B cell (primary cell): ENCODE data around the gene HIPK4. TPM values are rescaled to one million over a fixed set of nuclear protein-coding genes. Genes with fewer than 3 reads are reported as not detected.

Experiments used
- ATAC-seq: fragments of 200-7000 bp; cut with Tn5 transposase; one replicate; pipeline ENCODE4 v1.10.0; 2021; ENCODE audit warnings: low read depth, mild to moderate bottlenecking, moderate number of reproducible peaks, moderate library complexity
- CTCF ChIA-PET: fragments of 350-600 bp; sonication (Branson Sonifier 250); formaldehyde crosslinking; loops from one replicate; lab custom pipeline; 2021; ENCODE audit warnings: antibody characterized with exemption, inconsistent platforms; lab: Charles Lee
- POLR2A ChIA-PET: fragments of 350-600 bp; sonication (Branson Sonifier 250); formaldehyde crosslinking; loops from one replicate; lab custom pipeline; 2021; ENCODE audit warnings: antibody characterized with exemption; lab: Charles Lee
- DNase-seq: peaks from one replicate; pipeline ENCODE4 v3.0.0; 2013
- H2AFZ ChIP-seq: 2 replicates; pipeline ENCODE4 v1.6.1; 2012; ENCODE audit warnings: mild to moderate bottlenecking, low read depth, low read length; ENCODE audit not compliant: insufficient read depth, poor library complexity, severe bottlenecking
- H3K27ac ChIP-seq, 2 donors: 1 replicate in 1 of 2; 2 replicates in 1 of 2; pipeline ENCODE4 v1.5.1; 2012 to 2013; ENCODE audit warnings: low read length in 2 of 2, mild to moderate bottlenecking in 2 of 2, moderate library complexity in 1 of 2
- H3K27me3 ChIP-seq, 4 experiments: fragments of 200-600 bp in 1 of 4; sonication (generic) in 1 of 4; replicated peaks in 1 of 4; 1 replicate in 2 of 4; 2 replicates in 2 of 4; pipeline versions ENCODE4 v1.6.1 to v1.7.0; 2013 to 2016; ENCODE audit warnings: low read length in 3 of 4, mild to moderate bottlenecking in 2 of 4, mixed read lengths in 1 of 4, moderate library complexity in 1 of 4; ENCODE audit not compliant: insufficient read depth in 4 of 4, control insufficient read depth in 3 of 4; ENCODE audit errors: control extremely low read depth in 1 of 4
- H3K36me3 ChIP-seq, 2 experiments: replicated peaks in 1 of 2; 1 replicate in 1 of 2; 2 replicates in 1 of 2; pipeline versions ENCODE4 v1.6.1 to v1.7.1; 2013; ENCODE audit warnings: low read length in 1 of 2; ENCODE audit not compliant: insufficient read depth in 2 of 2, control insufficient read depth in 1 of 2; ENCODE audit errors: control extremely low read depth in 1 of 2, extremely low read depth in 1 of 2
- H3K4me1 ChIP-seq, 2 donors: fragments of 200-600 bp in 1 of 2; sonication (generic) in 1 of 2; 1 replicate in 1 of 2; 2 replicates in 1 of 2; pipeline versions ENCODE4 v1.5.1 to v1.6.1; 2013 to 2017; ENCODE audit warnings: low read length in 2 of 2; ENCODE audit not compliant: control insufficient read depth in 2 of 2, insufficient read depth in 2 of 2
- H3K4me2 ChIP-seq: replicated peaks from 2 replicates; pipeline ENCODE3; 2012; ENCODE audit warnings: mild to moderate bottlenecking, low read depth, low read length; ENCODE audit not compliant: poor library complexity, severe bottlenecking
- H3K4me3 ChIP-seq, 5 experiments: fragments of 200-600 bp in 1 of 5; sonication (generic) in 1 of 5; 1 replicate in 3 of 5; 2 replicates in 2 of 5; pipeline versions ENCODE4 v1.5.1 to v1.7.0; 2011 to 2016; ENCODE audit warnings: low read length in 4 of 5, mild to moderate bottlenecking in 4 of 5, low read depth in 2 of 5, control low read depth in 1 of 5, moderate library complexity in 1 of 5; ENCODE audit not compliant: insufficient read depth in 1 of 5; ENCODE audit errors: control extremely low read depth in 1 of 5, extremely low read depth in 1 of 5
- H3K79me2 ChIP-seq: fragments of 200-600 bp; sonication (generic); one replicate; pipeline ENCODE4 v1.6.0; 2016; ENCODE audit warnings: low read length; ENCODE audit not compliant: control insufficient read depth, insufficient read depth
- H3K9ac ChIP-seq: fragments of 200-600 bp; sonication (generic); 2 replicates; pipeline ENCODE4 v1.6.1; 2017; ENCODE audit warnings: mild to moderate bottlenecking, low read length, moderate library complexity
- H3K9me3 ChIP-seq, 3 donors: one replicate each; pipeline versions ENCODE4 v1.6.1 to v1.7.1; 2013; ENCODE audit warnings: low read length in 2 of 3; ENCODE audit not compliant: control insufficient read depth in 2 of 3, insufficient read depth in 1 of 3; ENCODE audit errors: control extremely low read depth in 1 of 3
- H4K20me1 ChIP-seq: 2 replicates; pipeline ENCODE4 v1.6.0; 2012; ENCODE audit warnings: mild to moderate bottlenecking, low read length; ENCODE audit not compliant: insufficient read depth, control insufficient read depth, poor library complexity, severe bottlenecking
- H3K27ac Mint-ChIP-seq: one replicate; pipeline ENCODE4 v1.8.0; 2021; ENCODE audit warnings: mixed read lengths
- H3K27me3 Mint-ChIP-seq: one replicate; pipeline ENCODE4 v1.8.0; 2021; ENCODE audit warnings: mixed read lengths
- H3K4me1 Mint-ChIP-seq: one replicate; pipeline ENCODE4 v1.8.0; 2021; ENCODE audit warnings: mixed read lengths
- H3K4me3 Mint-ChIP-seq: one replicate; pipeline ENCODE4 v1.8.0; 2021; ENCODE audit warnings: mixed read lengths
- H3K9me3 Mint-ChIP-seq: one replicate; pipeline ENCODE4 v1.8.0; 2022; ENCODE audit warnings: mixed read lengths; ENCODE audit not compliant: insufficient read depth
- CTCF ChIP-seq: fragments of 200-600 bp; IDR thresholded peaks from one replicate; pipeline ENCODE4 v1.8.0; 2022; ENCODE audit warnings: antibody characterized with exemption, mild to moderate bottlenecking
- EZH2 ChIP-seq: IDR thresholded peaks from 2 replicates; pipeline ENCODE4 v1.6.1; 2012; ENCODE audit warnings: borderline replicate concordance, low read depth, mild to moderate bottlenecking, moderate library complexity, low read length; ENCODE audit not compliant: insufficient read depth, poor library complexity, severe bottlenecking
- WGBS: methylation state at CpG from one replicate; pipeline ENCODE4 v1.1.5; 2013; ENCODE audit warnings: missing lambda C conversion rate; ENCODE audit not compliant: insufficient coverage; 5-methylcytosine and 5-hydroxymethylcytosine counted together
- intact Hi-C: fragments of 100-400 bp; cut with micrococcal nuclease; formaldehyde crosslinking; loops from one replicate; pipeline ENCODE4 v1.10.0; 2022
- polyA plus RNA-seq: library from polyadenylated mRNA; depleted of rRNA; stranded (reverse); fragments of >200 nt; gene quantifications from 2 replicates; pipeline ENCODE4 v1.2.3, GENCODE V29; 2012
- total RNA-seq, 2 donors: library from RNA; stranded (reverse); fragments of 120-200 nt in 1 of 2; gene quantifications; 1 replicate in 1 of 2; 2 replicates in 1 of 2; pipeline versions ENCODE4 v1.2.3 to v1.2.4, GENCODE V29; 2013 to 2022

Gene HIPK4
- total and polyA plus RNA-seq, 2 donors (not counting 1 experiment from before 2014, with no cell fraction given), result 0.04 to 0.20 TPM

- Histone ChIP-seq H3K4me3 (peak within 1 kb of the TSS; percentile 59 to 90 (median 86)), H3K36me3 (no peaks in the 10 kb centered on the region), H3K9ac (peak within 1 kb of the TSS; percentile 71), H3K79me2 (peaks cover 36% of the 10 kb centered on the region), H2AFZ (peak within 1 kb of the TSS; percentile 77), H3K9me3 (no peaks in the 10 kb centered on the region), H3K4me2 (peak within 1 kb of the TSS; percentile 87), H3K27ac (peak within 1 kb of the TSS; percentile 40 to 83), H4K20me1 (peaks cover 7% of the 10 kb centered on the region), H3K27me3 (no peaks in the 10 kb centered on the region), H3K4me1 (peaks cover 12 to 17% of the 10 kb centered on the region in 2 donors)
- Mint-ChIP-seq H3K27me3 (no peaks in the 10 kb centered on the region), H3K9me3 (no peaks in the 10 kb centered on the region), H3K27ac (peak within 1 kb of the TSS; percentile 97), H3K4me3 (peak within 1 kb of the TSS; percentile 91), H3K4me1 (peaks cover 27% of the 10 kb centered on the region)
- no peak for TF ChIP-seq EZH2
- no peak for TF ChIP-seq CTCF
- ChIA-PET CTCF (interaction anchor here (1.1 to 1.5 kb wide), 2 partner anchors 43 to 97 kb away, joined by 4 to 6 read pairs; no protein-coding TSS in a partner anchor), POLR2A (interaction anchor here (0.6 to 1.4 kb wide), 8 partner anchors 10 to 461 kb away, joined by 3 to 11 read pairs (median 4); partner anchors contain the start of gene AKT2)
- intact Hi-C loops, result loop anchor here (1.0 to 2.0 kb wide), 5 partner anchors 56 to 158 kb away; partner anchors contain the start of genes AKT2, MAP3K10 and SERTAD3
- ATAC-seq (peak; percentile 94), DNase-seq (peak; percentile 99)
- 0% methylated on average over 63 of the region's 77 CpGs for WGBS
Measured at GRCh38 chr19:40348125-40348913, 41.7 kb downstream of the HIPK4 start, which contains the start of the genes C19orf47 and PLD3. Gene C19orf47, minus strand, starts transcription at chr19:40348397. Its CDS starts 6,540 bp downstream, at chr19:40341857. Gene PLD3, plus strand, starts transcription at chr19:40348695. Its CDS starts 17,789 bp downstream, at chr19:40366484.
